SK-N-SH treated with all-trans-retinoic acid at 6 μM for 48 hours (cell line): ENCODE data around the gene TIMELESS.
A peak's percentile ranks its signal among the peaks of the same experiment; 100 is the strongest.

ENCODE experiments used
- ATAC-seq: fragments of 200-7000 bp; cut with Tn5 transposase; 3 replicates; pipeline ENCODE4 v1.9.1; 2020; ENCODE audit warnings: mild to moderate bottlenecking, moderate library complexity
- BACH2 ChIP-seq: fragments of 250-450 bp; sonication (Bioruptor Pico); IDR thresholded peaks from 2 replicates; pipeline ENCODE4 v1.9.0; 2021; ENCODE audit warnings: mild to moderate bottlenecking, borderline replicate concordance
- CSDC2 ChIP-seq: fragments of 250-450 bp; sonication (Bioruptor Pico); IDR thresholded peaks from 2 replicates; pipeline ENCODE4 v1.5.0; 2020; ENCODE audit warnings: mild to moderate bottlenecking, moderate library complexity
- GLIS3 ChIP-seq: fragments of 250-450 bp; sonication (Bioruptor Pico); IDR thresholded peaks from 2 replicates; pipeline ENCODE4 v1.5.0; 2020; ENCODE audit warnings: mild to moderate bottlenecking, moderate library complexity
- ISL1 ChIP-seq: fragments of 250-450 bp; sonication (Bioruptor Pico); IDR thresholded peaks from 2 replicates; pipeline ENCODE4 v2.1.2; 2022; ENCODE audit warnings: mild to moderate bottlenecking, moderate library complexity
- OSR1 ChIP-seq: fragments of 250-450 bp; sonication (Bioruptor Pico); IDR thresholded peaks from 2 replicates; pipeline ENCODE4 v1.8.0; 2022; ENCODE audit warnings: moderate library complexity, mild to moderate bottlenecking, inconsistent platforms
- RARB ChIP-seq: fragments of 250-450 bp; sonication (Bioruptor Pico); IDR thresholded peaks from 2 replicates; pipeline ENCODE4 v1.8.0; 2021; ENCODE audit warnings: mild to moderate bottlenecking, moderate library complexity
- SNAI2 ChIP-seq: fragments of 250-450 bp; sonication (Bioruptor Pico); IDR thresholded peaks from 2 replicates; pipeline ENCODE4 v1.5.0; 2020; ENCODE audit warnings: mild to moderate bottlenecking, moderate library complexity
- TCF4 ChIP-seq: fragments of 250-450 bp; sonication (Bioruptor Pico); IDR thresholded peaks from 2 replicates; pipeline ENCODE4 v1.8.0; 2021; ENCODE audit warnings: mild to moderate bottlenecking, moderate library complexity, borderline replicate concordance
- TOX ChIP-seq: fragments of 250-450 bp; sonication (Bioruptor Pico); IDR thresholded peaks from 2 replicates; pipeline ENCODE4 v1.8.0; 2021; ENCODE audit warnings: mild to moderate bottlenecking, moderate library complexity, borderline replicate concordance
- ZC3H10 ChIP-seq: fragments of 250-450 bp; sonication (Bioruptor Pico); IDR thresholded peaks from 2 replicates; pipeline ENCODE4 v1.5.1; 2021; ENCODE audit warnings: mild to moderate bottlenecking, moderate library complexity
- ZFP3 ChIP-seq: fragments of 250-450 bp; sonication (Bioruptor Pico); IDR thresholded peaks from 2 replicates; pipeline ENCODE4 v1.5.0; 2020; ENCODE audit warnings: mild to moderate bottlenecking, moderate library complexity
- ZNF565 ChIP-seq: fragments of 450-650 bp; formaldehyde crosslinking; conservative IDR thresholded peaks from 2 replicates; pipeline ENCODE4 v1.5.0; 2020; ENCODE audit warnings: low read depth, mild to moderate bottlenecking, moderate library complexity
- ZNF70 ChIP-seq: fragments of 450-650 bp; formaldehyde crosslinking; IDR thresholded peaks from 2 replicates; pipeline ENCODE4 v1.5.0; 2020; ENCODE audit warnings: mild to moderate bottlenecking, moderate library complexity
- ZNF8 ChIP-seq: fragments of 450-650 bp; formaldehyde crosslinking; IDR thresholded peaks from 2 replicates; pipeline ENCODE4 v1.5.0; 2020; ENCODE audit warnings: mild to moderate bottlenecking, moderate library complexity
- TF ChIP-seq, protein P1 (sequence below): fragments of 250-450 bp; sonication (Bioruptor Pico); IDR thresholded peaks from 2 replicates; pipeline ENCODE4 v1.8.0; 2020; ENCODE audit warnings: mild to moderate bottlenecking, moderate library complexity, borderline replicate concordance
- TF ChIP-seq, protein P2 (sequence below): fragments of 250-450 bp; sonication (Bioruptor Pico); IDR thresholded peaks from 2 replicates; pipeline ENCODE4 v1.8.0; 2021; ENCODE audit warnings: low read depth, mild to moderate bottlenecking, moderate library complexity, borderline replicate concordance
- TF ChIP-seq, protein P3 (sequence below): fragments of 250-450 bp; sonication (Bioruptor Pico); IDR thresholded peaks from 2 replicates; pipeline ENCODE4 v1.5.0; 2020; ENCODE audit warnings: mild to moderate bottlenecking, moderate library complexity
- TF ChIP-seq, protein P4 (sequence below): fragments of 250-450 bp; sonication (Bioruptor Pico); IDR thresholded peaks from 2 replicates; pipeline ENCODE4 v1.5.1; 2021; ENCODE audit warnings: mild to moderate bottlenecking, moderate library complexity

Gene TIMELESS

DNA sequence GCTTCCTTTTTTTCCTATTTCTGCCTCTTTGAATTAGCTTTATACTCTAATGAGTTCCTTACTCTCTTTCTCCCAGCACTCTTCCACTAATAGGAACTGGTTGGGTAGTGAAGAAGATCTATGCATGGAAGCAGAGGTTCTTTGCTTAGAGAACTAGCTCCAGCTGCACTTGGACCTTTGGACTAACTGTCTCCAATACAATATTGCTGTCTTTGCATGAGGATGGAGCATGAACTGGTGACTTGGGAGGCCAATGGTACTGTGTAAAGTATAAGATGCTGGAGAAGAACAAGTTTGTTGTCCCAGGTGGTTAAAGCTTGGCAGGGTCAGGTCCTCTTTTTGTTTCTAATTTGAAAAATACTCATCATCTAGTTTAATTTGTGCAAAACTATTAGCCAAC, 41.1 kb upstream of the TIMELESS start (continued):
- TF ChIP-seq, protein P1, sequence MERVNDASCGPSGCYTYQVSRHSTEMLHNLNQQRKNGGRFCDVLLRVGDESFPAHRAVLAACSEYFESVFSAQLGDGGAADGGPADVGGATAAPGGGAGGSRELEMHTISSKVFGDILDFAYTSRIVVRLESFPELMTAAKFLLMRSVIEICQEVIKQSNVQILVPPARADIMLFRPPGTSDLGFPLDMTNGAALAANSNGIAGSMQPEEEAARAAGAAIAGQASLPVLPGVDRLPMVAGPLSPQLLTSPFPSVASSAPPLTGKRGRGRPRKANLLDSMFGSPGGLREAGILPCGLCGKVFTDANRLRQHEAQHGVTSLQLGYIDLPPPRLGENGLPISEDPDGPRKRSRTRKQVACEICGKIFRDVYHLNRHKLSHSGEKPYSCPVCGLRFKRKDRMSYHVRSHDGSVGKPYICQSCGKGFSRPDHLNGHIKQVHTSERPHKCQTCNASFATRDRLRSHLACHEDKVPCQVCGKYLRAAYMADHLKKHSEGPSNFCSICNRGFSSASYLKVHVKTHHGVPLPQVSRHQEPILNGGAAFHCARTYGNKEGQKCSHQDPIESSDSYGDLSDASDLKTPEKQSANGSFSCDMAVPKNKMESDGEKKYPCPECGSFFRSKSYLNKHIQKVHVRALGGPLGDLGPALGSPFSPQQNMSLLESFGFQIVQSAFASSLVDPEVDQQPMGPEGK (CRISPR knock-in tag): no peak
- TF ChIP-seq GLIS3 (CRISPR knock-in tag): no peak
- TF ChIP-seq CSDC2 (CRISPR knock-in tag): no peak
- TF ChIP-seq TCF4 (CRISPR knock-in tag): no peak
- TF ChIP-seq ZNF565 (CRISPR knock-in tag): no peak
- TF ChIP-seq ZFP3 (CRISPR knock-in tag): no peak
- no peak for TF ChIP-seq OSR1 (CRISPR knock-in tag)
- no peak for TF ChIP-seq ZC3H10

DNA sequence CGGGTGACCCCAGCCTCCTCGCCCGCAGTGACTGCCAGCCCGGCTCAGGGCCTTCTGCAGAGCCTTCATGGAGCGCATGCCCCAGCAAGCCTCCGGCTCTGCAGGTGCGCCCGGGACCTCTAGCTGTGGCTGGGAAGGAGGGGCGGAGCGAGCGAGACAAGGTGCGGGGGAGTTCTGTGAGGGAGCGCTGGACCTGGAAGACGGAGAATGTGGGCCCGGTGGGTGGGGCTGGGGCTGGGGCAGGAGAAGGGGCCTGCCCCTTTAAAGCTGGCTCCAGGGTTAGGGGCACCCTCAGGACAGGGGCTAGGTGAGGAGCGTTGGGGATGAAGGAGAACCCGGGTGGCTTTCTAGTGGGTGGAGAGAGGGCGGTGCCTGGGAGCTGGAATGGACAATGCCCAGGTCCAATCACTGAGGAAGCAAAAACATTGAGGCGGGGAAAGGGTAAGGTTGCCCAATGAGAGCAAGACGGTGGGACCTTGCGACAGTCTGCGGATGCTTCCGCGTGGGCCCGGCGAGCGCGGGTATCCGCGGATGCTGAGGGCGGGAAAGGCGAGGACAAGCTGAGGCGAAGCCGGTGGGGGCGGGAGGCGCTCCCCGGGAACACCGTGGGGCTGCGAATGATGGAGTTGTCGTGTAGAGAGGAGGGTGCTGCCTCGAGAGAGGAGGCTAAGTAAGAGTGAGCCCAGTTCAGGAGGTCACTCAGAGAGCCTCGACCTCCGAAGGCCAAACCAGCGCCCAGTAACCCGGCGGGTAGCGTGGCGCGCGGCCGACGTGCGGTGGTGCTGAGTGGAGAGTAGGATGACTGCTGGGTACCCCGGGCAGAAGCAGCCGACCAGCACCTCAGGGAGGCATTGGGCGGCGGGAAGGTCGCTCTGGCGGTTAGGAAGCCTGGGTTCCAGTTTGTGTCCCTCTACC, 39.1 kb upstream of the TIMELESS start, which contains the start of gene GLS2:
Gene GLS2 (minus strand): TSS at position 121 of the 915 bp plus-strand sequence. CDS start 43 bp downstream, at position 78.
- TF ChIP-seq ZNF8 (CRISPR knock-in tag) (no peak), OSR1 (CRISPR knock-in tag) (no peak), TCF4 (CRISPR knock-in tag) (no peak), ISL1 (CRISPR knock-in tag) (no peak), BACH2 (CRISPR knock-in tag) (no peak), TOX (CRISPR knock-in tag) (no peak), ZC3H10 (no peak), GLIS3 (CRISPR knock-in tag) (no peak), SNAI2 (CRISPR knock-in tag) (no peak), ZNF70 (CRISPR knock-in tag) (no peak), RARB (CRISPR knock-in tag) (no peak), CSDC2 (CRISPR knock-in tag) (no peak)
- TF ChIP-seq, protein P2, sequence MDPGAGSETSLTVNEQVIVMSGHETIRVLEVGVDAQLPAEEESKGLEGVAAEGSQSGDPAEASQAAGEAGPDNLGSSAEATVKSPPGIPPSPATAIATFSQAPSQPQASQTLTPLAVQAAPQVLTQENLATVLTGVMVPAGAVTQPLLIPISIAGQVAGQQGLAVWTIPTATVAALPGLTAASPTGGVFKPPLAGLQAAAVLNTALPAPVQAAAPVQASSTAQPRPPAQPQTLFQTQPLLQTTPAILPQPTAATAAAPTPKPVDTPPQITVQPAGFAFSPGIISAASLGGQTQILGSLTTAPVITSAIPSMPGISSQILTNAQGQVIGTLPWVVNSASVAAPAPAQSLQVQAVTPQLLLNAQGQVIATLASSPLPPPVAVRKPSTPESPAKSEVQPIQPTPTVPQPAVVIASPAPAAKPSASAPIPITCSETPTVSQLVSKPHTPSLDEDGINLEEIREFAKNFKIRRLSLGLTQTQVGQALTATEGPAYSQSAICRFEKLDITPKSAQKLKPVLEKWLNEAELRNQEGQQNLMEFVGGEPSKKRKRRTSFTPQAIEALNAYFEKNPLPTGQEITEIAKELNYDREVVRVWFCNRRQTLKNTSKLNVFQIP (CRISPR knock-in tag): no peak
- TF ChIP-seq, protein P3, sequence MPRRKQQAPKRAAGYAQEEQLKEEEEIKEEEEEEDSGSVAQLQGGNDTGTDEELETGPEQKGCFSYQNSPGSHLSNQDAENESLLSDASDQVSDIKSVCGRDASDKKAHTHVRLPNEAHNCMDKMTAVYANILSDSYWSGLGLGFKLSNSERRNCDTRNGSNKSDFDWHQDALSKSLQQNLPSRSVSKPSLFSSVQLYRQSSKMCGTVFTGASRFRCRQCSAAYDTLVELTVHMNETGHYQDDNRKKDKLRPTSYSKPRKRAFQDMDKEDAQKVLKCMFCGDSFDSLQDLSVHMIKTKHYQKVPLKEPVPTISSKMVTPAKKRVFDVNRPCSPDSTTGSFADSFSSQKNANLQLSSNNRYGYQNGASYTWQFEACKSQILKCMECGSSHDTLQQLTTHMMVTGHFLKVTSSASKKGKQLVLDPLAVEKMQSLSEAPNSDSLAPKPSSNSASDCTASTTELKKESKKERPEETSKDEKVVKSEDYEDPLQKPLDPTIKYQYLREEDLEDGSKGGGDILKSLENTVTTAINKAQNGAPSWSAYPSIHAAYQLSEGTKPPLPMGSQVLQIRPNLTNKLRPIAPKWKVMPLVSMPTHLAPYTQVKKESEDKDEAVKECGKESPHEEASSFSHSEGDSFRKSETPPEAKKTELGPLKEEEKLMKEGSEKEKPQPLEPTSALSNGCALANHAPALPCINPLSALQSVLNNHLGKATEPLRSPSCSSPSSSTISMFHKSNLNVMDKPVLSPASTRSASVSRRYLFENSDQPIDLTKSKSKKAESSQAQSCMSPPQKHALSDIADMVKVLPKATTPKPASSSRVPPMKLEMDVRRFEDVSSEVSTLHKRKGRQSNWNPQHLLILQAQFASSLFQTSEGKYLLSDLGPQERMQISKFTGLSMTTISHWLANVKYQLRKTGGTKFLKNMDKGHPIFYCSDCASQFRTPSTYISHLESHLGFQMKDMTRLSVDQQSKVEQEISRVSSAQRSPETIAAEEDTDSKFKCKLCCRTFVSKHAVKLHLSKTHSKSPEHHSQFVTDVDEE: no peak
- TF ChIP-seq, protein P1 (CRISPR knock-in tag): no peak
- TF ChIP-seq, protein P4, sequence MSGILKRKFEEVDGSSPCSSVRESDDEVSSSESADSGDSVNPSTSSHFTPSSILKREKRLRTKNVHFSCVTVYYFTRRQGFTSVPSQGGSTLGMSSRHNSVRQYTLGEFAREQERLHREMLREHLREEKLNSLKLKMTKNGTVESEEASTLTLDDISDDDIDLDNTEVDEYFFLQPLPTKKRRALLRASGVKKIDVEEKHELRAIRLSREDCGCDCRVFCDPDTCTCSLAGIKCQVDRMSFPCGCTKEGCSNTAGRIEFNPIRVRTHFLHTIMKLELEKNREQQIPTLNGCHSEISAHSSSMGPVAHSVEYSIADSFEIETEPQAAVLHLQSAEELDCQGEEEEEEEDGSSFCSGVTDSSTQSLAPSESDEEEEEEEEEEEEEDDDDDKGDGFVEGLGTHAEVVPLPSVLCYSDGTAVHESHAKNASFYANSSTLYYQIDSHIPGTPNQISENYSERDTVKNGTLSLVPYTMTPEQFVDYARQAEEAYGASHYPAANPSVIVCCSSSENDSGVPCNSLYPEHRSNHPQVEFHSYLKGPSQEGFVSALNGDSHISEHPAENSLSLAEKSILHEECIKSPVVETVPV (CRISPR knock-in tag): no peak
- ATAC-seq: peak; percentile 98

DNA sequence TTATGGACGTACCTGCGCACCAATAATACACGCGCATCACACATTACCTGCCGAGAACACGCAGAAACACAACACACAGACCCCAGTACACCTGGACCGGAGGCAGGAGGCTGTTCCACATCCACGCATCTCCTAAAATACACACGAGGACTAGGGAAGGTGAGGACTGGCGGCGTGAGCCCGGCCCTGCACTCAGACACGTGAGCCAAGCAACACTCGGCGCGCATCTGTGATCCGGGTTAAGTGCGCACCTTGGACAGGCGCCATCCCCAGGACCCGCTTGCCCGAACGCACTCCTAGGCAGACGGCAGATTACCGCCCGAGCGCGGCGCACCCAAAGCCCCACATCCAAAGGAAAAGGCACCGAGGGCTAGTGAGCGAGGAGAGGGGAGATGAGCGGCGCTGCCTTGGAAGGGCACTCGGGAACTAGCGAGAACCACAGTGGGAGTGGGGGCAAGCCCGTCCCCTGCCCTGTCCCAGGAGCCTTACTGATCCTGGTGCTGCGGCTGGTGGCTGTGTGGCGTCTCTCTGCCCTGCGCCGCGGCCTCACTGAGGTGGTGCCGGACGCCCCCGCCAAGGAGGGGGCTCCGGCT, 38.3 kb upstream of the TIMELESS start:
- peak; percentile 94 for TF ChIP-seq ZFP3 (CRISPR knock-in tag)
- TF ChIP-seq, protein P3: no peak
- TF ChIP-seq CSDC2 (CRISPR knock-in tag): no peak
- ATAC-seq: peak; percentile 65
